Stimulated activated CD4-positive, alpha-beta T cell treated with anti-CD3 and anti-CD28 coated beads, Interleukin-2, amount 100 ng/mL, for 24 hours (primary cell): Measurements from ENCODE around the gene LSM8.
"Not testable (repeated sequence)": the region's sequence is repeated elsewhere in the genome, so short reads cannot be mapped to it uniquely, and the experiment has no call there.

Experiments
- DNase-seq, 2 donors: peaks; one replicate each; pipeline ENCODE4 v3.0.0-alpha.2; 2020

LSM8 gene

GRCh38 chr7:118214051-118214832 is 30.3 kb downstream of the LSM8 start:
- DNase-seq = peak; percentile 70 to 76

- no peak for DNase-seq
Observed at GRCh38 chr7:118214833-118215182, 30.8 kb downstream of the LSM8 start.

DNA sequence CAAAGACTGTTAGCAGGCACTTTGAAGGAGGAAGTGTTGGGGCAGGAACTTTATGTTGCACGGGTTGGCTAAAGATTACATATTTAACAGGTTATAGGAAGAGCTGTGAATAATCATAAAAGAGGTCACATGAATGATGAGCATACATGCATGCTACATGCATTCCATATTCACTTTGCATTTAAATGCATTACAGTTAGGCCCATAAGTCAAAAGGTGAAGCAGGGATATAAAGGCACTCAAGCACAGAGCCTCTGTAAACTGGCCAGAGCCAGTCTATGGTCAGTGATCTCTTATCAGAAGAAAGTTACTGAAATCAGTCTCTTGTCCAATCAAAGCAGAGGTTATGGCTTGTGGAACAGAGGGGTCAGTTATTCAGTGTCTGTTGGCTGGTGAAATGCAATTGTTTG is 33.3 kb downstream of the LSM8 start:
- DNase-seq = no peak

DNA sequence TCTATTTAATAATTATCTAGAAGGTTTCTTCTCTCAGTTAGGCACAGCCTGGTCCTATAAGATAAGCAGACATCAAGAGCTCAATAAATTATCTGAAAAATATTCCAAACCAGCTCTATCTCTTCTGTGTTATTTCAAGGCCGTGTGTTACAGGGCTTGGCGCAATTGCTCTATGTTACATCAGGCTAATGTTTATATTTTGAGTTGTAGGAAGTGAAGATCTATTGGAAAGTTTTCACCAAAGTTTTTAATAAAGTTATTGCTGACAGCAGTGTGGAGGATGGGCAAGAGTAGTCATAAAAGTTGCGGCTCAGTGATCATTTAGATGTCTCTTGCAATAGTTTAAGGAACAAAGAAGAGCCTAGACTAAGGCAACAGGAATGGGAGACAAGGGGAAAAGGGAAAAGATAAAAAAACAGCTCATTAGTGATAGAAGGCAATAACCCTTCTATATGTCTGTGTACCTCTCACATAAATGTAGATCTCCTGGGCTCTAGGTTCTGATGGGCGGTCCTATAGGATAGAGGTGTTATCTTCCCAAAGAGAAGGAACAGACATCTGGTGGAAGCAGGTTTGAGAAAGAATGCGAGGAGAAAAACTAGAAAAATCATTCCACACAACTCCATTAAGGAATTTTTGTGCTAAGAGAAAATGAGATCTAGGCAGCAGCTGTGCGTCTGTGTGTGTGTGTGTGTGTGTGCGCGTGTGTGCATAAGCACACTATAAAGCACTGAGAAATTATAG is 34.6 kb downstream of the LSM8 start:
- no peak for DNase-seq

DNA sequence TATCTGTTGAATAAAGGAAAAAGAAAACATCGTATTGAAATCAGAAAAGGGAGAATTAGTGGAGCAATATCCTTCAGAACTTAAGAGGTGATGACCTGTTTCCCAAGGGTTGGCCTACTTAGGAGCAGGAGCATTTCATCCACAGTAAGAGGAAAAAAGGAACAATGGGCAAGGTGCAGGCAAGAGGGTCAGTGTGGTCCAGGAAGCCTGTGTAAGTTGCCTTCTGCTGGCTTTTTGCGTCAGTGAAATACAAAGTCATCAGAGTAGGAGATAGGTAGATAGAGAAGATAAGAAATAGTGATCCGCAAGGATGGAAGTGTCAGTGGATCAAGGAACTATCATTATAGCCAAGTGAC is 35.2 kb downstream of the LSM8 start:
- no peak for DNase-seq

- no peak for DNase-seq
Observed at GRCh38 chr7:118220583-118220982, 36.6 kb downstream of the LSM8 start.

DNA sequence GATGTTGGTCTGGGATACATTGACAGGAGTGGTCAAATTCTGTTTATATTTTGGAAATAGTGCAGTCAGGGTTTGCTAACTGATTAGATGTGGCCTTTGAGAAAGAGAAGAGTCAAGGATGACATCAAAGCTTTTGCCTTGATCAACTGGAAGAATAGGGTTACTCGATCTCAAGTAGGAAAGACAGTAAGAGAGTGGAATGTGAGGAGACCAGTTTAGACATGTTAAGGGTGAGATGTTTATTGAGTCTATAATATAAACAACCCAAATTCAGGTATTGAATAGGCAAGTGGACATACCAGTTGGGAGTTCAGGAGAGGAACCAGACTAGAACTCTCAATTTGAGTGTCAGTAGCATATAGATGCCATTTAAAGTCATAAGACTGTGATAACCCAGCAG is 38.6 kb downstream of the LSM8 start:
- no peak for DNase-seq

- no peak for DNase-seq
Observed at GRCh38 chr7:118224521-118224920, 40.6 kb downstream of the LSM8 start, which contains the start of gene ANKRD7. TSS of gene ANKRD7 (plus strand) at chr7:118224704. CDS start at chr7:118224831, 127 bp downstream.

GRCh38 chr7:118232837-118233236 is 48.9 kb downstream of the LSM8 start:
- no peak for DNase-seq

DNA sequence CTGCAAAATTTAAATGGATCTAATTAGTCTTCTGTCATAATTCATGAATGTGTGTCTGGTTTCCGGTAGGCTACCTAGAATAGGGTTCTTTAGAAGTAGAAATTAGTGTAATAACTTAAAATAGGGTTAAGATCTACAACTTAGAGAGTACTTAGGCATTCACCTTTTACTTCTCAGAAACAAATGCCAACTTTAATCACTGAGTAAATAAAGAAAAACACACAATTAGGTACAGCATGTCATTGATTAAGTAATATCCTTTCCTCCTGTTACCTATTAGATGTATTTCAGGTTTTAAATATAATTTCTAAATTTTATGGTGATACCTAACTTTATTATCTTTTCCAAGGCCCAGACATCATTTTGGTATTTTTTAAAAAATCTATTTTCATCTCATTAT is 49.8 kb downstream of the LSM8 start:
- DNase-seq = no peak

GRCh38 chr7:118239014-118239413 is 55.0 kb downstream of the LSM8 start:
- DNase-seq = no peak

GRCh38 chr7:118240320-118240719 is 56.4 kb downstream of the LSM8 start:
- not testable (repeated sequence) for DNase-seq
